ENCODE results near the gene RHEX.

RHEX gene

GRCh38 chr1:206117151-206117948, 64.4 kb downstream of the RHEX start, which contains the start of gene AVPR1B:
AVPR1B (minus strand) TSS chr1:206117388; CDS start chr1:206116890, 498 bp downstream.
- TF ChIP-seq ZFX (IDR thresholded peaks at IDR 0.05) (no peak), CTCF (conservative IDR thresholded peaks at IDR 0.05) (no peak; the same call in 1 of the 2 replicates)

GRCh38 chr1:206120406-206120805, 67.4 kb downstream of the RHEX start:
- TF ChIP-seq ZFX (IDR thresholded peaks at IDR 0.05) (no peak), CTCF (conservative IDR thresholded peaks at IDR 0.05) (no peak)
- H3K27ac ChIP-seq: no peak overlapping the region

More at GRCh38 chr1:206117151-206117948, 64.4 kb downstream of the RHEX start, which contains the start of gene AVPR1B:
- no peak within 1 kb of the TSS for H3K27ac ChIP-seq

- H3K27ac ChIP-seq: no peak overlapping the region
- no peak for TF ChIP-seq CTCF (conservative IDR thresholded peaks at IDR 0.05)
- no peak for TF ChIP-seq ZFX (IDR thresholded peaks at IDR 0.05)
Observed at GRCh38 chr1:206121269-206121668, 68.3 kb downstream of the RHEX start.

GRCh38 chr1:206122686-206123085, 69.7 kb downstream of the RHEX start:
- no peak for TF ChIP-seq CTCF (conservative IDR thresholded peaks at IDR 0.05)
- TF ChIP-seq ZFX (IDR thresholded peaks at IDR 0.05): no peak
- H3K27ac ChIP-seq: no peak overlapping the region

GRCh38 chr1:206125346-206125745, 72.4 kb downstream of the RHEX start:
- TF ChIP-seq ZFX (IDR thresholded peaks at IDR 0.05): no peak

GRCh38 chr1:206127336-206127735, 74.4 kb downstream of the RHEX start:
- TF ChIP-seq CTCF (conservative IDR thresholded peaks at IDR 0.05) (no peak), ZFX (IDR thresholded peaks at IDR 0.05) (no peak)
- no peak overlapping the region for H3K27ac ChIP-seq

More at GRCh38 chr1:206125346-206125745, 72.4 kb downstream of the RHEX start:
- H3K27ac ChIP-seq: no peak overlapping the region

- no peak overlapping the region for H3K27ac ChIP-seq
- TF ChIP-seq CTCF (conservative IDR thresholded peaks at IDR 0.05) (no peak), ZFX (IDR thresholded peaks at IDR 0.05) (no peak)
Observed at GRCh38 chr1:206128196-206128595, 75.2 kb downstream of the RHEX start.
